OCI-LY7 (cell line): Measurements from ENCODE around the gene TCFL5. TPM values are rescaled to one million over a fixed set of nuclear protein-coding genes. Genes with fewer than 3 reads are reported as not detected.
A peak's percentile ranks its signal among the peaks of the same experiment; 100 is the strongest.

ENCODE experiments used
- BruUV-seq: library from RNA; stranded (reverse); fragments of 400-500 nt; replicated peaks from 2 replicates; lab custom pipeline; 2021; lab: Mats Ljungman, UMichigan
- CTCF ChIA-PET: fragments of 300-600 bp; sonication (Branson Sonifier 250); formaldehyde crosslinking; loops from one replicate; lab custom pipeline; 2022; ENCODE audit warnings: antibody characterized with exemption; ENCODE audit not compliant: unreplicated experiment; lab: Charles Lee
- POLR2A ChIA-PET: fragments of 300-600 bp; sonication (Branson Sonifier 250); formaldehyde crosslinking; loops from one replicate; lab custom pipeline; 2022; ENCODE audit warnings: antibody characterized with exemption; lab: Charles Lee
- DNase-seq: peaks from one replicate; pipeline ENCODE4 v3.0.0-alpha.2; 2015; ENCODE audit warnings: low spot score
- H2AFZ ChIP-seq: fragments of 200-600 bp; sonication (generic), shearing (Covaris generic); 2 replicates; pipeline ENCODE4 v1.6.1; 2014; ENCODE audit warnings: mild to moderate bottlenecking, antibody characterized with exemption, low read length, moderate library complexity
- H3K27ac ChIP-seq: fragments of 200-600 bp; sonication (generic); 2 replicates; pipeline ENCODE4 v1.5.1; 2014; ENCODE audit warnings: mixed run types, low read depth, mild to moderate bottlenecking, moderate library complexity, low read length, inconsistent platforms; ENCODE audit not compliant: poor library complexity, severe bottlenecking
- H3K36me3 ChIP-seq: fragments of 200-600 bp; sonication (generic); 2 replicates; pipeline ENCODE4 v1.6.1; 2014; ENCODE audit warnings: mild to moderate bottlenecking, antibody characterized with exemption, low read length, moderate library complexity, mixed read lengths; ENCODE audit not compliant: insufficient read depth
- H3K4me1 ChIP-seq: fragments of 200-600 bp; sonication (generic); 2 replicates; pipeline ENCODE4 v1.5.1; 2014; ENCODE audit warnings: mild to moderate bottlenecking, low read length; ENCODE audit not compliant: insufficient read depth, poor library complexity, severe bottlenecking
- H3K4me2 ChIP-seq: fragments of 200-600 bp; sonication (generic); 2 replicates; pipeline ENCODE4 v1.6.1; 2014; ENCODE audit warnings: mild to moderate bottlenecking, low read length
- H3K4me3 ChIP-seq: fragments of 200-600 bp; sonication (generic); 2 replicates; pipeline ENCODE4 v1.5.1; 2014; ENCODE audit warnings: mild to moderate bottlenecking, low read depth, low read length; ENCODE audit not compliant: poor library complexity, severe bottlenecking
- H3K79me2 ChIP-seq: fragments of 200-600 bp; sonication (generic); 2 replicates; pipeline ENCODE4 v1.6.1; 2016; ENCODE audit warnings: low read depth, mild to moderate bottlenecking, low read length, moderate library complexity, mixed read lengths; ENCODE audit not compliant: insufficient read depth
- H3K9me2 ChIP-seq: fragments of 200-600 bp; sonication (generic); 2 replicates; pipeline ENCODE4 v1.6.1; 2016; ENCODE audit warnings: mild to moderate bottlenecking, low read length, mixed read lengths; ENCODE audit not compliant: insufficient read depth
- H3K9me3 ChIP-seq: fragments of 200-600 bp; sonication (generic); 2 replicates; pipeline ENCODE4 v1.6.1; 2014; ENCODE audit warnings: mild to moderate bottlenecking, mixed run types, low read length, mixed read lengths
- H4K20me1 ChIP-seq: fragments of 200-600 bp; sonication (generic); 2 replicates; pipeline ENCODE4 v1.6.1; 2014; ENCODE audit warnings: mild to moderate bottlenecking, antibody characterized with exemption, low read length, moderate library complexity, mixed read lengths; ENCODE audit not compliant: insufficient read depth
- CTCF ChIP-seq: fragments of 200-600 bp; sonication (generic); conservative IDR thresholded peaks from 2 replicates; pipeline ENCODE4 v1.5.1; 2014; ENCODE audit warnings: mild to moderate bottlenecking, antibody characterized with exemption, low read length, moderate library complexity, mixed read lengths
- EZH2phosphoT487 ChIP-seq: fragments of 200-600 bp; sonication (generic); IDR thresholded peaks from 2 replicates; pipeline ENCODE4 v1.6.1; 2018; ENCODE audit warnings: low read depth, borderline replicate concordance, mild to moderate bottlenecking, mixed run types, antibody characterized with exemption, low read length, moderate library complexity, mixed read lengths
- intact Hi-C: fragments of 100-400 bp; cut with micrococcal nuclease; formaldehyde crosslinking; loops from one replicate; pipeline ENCODE4 v1.10.0; 2022; ENCODE audit not compliant: unreplicated experiment
- total RNA-seq, 2 experiments: library from RNA; depleted of rRNA in 1 of 2; stranded (reverse); fragments of >200 nt in 1 of 2; shearing (Covaris generic) in 1 of 2; gene quantifications; 2 replicates each; pipeline ENCODE4 v1.2.3, GENCODE V29; 2014 to 2022

Gene TCFL5
- total RNA-seq, 2 experiments from 2014 or later: 8.7 to 9.5 TPM

GRCh38 chr20:62895539-62895938, 33.9 kb upstream of the TCFL5 start:
- DNase-seq: no peak
- H3K9me3 ChIP-seq: no peaks in the 10 kb centered on the region
- CTCF ChIA-PET: no interaction called here
- H3K9me2 ChIP-seq: no peaks in the 10 kb centered on the region
- no peak overlapping the region for H3K27ac ChIP-seq
- BruUV-seq: no TSS peak
- no peak overlapping the region for H3K4me2 ChIP-seq
- H2AFZ ChIP-seq: no peak overlapping the region
- peaks cover 10% of the 10 kb centered on the region for H3K4me1 ChIP-seq
- POLR2A ChIA-PET: no interaction called here
- TF ChIP-seq EZH2phosphoT487 (no peak), CTCF (no peak)
- H4K20me1 ChIP-seq: no peaks in the 10 kb centered on the region
- intact Hi-C loops: no loop called here
- no peaks in the 10 kb centered on the region for H3K79me2 ChIP-seq
- peaks cover 74% of the 10 kb centered on the region for H3K36me3 ChIP-seq
- H3K4me3 ChIP-seq: no peak overlapping the region

- Histone ChIP-seq H3K4me1 (peaks cover 4% of the 10 kb centered on the region), H3K36me3 (peaks cover 82% of the 10 kb centered on the region), H3K79me2 (no peaks in the 10 kb centered on the region), H3K9me3 (no peaks in the 10 kb centered on the region), H3K27ac (no peak overlapping the region), H2AFZ (no peak overlapping the region), H4K20me1 (no peaks in the 10 kb centered on the region), H3K4me3 (no peak overlapping the region), H3K4me2 (no peak overlapping the region), H3K9me2 (no peaks in the 10 kb centered on the region)
- intact Hi-C loops: no loop called here
- TF ChIP-seq CTCF (no peak), EZH2phosphoT487 (no peak)
- BruUV-seq: no TSS peak
- CTCF ChIA-PET: no interaction called here
- DNase-seq: no peak
- POLR2A ChIA-PET: no interaction called here
These were observed 32.6 kb upstream of the TCFL5 start for GRCh38 chr20:62894261-62894660.

- BruUV-seq: TSS peak; percentile 40
- intact Hi-C loops: no loop called here
These were observed 32.1 kb upstream of the TCFL5 start for GRCh38 chr20:62893700-62894099.

More at GRCh38 chr20:62893700-62894099, 32.1 kb upstream of the TCFL5 start:
- Histone ChIP-seq H3K4me3 (no peak overlapping the region), H4K20me1 (no peaks in the 10 kb centered on the region), H3K36me3 (peaks cover 87% of the 10 kb centered on the region), H3K4me1 (no peaks in the 10 kb centered on the region), H3K79me2 (no peaks in the 10 kb centered on the region), H3K9me2 (no peaks in the 10 kb centered on the region), H3K9me3 (no peaks in the 10 kb centered on the region), H3K4me2 (no peak overlapping the region), H2AFZ (no peak overlapping the region), H3K27ac (no peak overlapping the region)
- CTCF ChIA-PET: no interaction called here
- DNase-seq: no peak
- POLR2A ChIA-PET: no interaction called here
- TF ChIP-seq CTCF (no peak; the same call in 1 of the 2 replicates), EZH2phosphoT487 (no peak)
